Limb (tissue), 2 donors: ENCODE data around the gene RPS29.
A peak's percentile ranks its signal among the peaks of the same experiment; 100 is the strongest.

Experiments
- DNase-seq, 2 donors: peaks; one replicate each; pipeline ENCODE4 v3.0.0-alpha.2; 2016; ENCODE audit errors: extremely low spot score in 2 of 2

Gene RPS29

GRCh38 chr14:49598485-49599300 lies 12.5 kb upstream of the RPS29 start, which contains the start of gene LRR1:
TSS of gene LRR1 (plus strand) at chr14:49598940. CDS start at chr14:49599021, 81 bp downstream.
- DNase-seq: peak; percentile 89 to 95

GRCh38 chr14:49598189-49598484 lies 12.0 kb upstream of the RPS29 start:
- DNase-seq: no peak

- no peak for DNase-seq
These were observed 8.3 kb upstream of the RPS29 start for GRCh38 chr14:49594347-49595091.

- no peak for DNase-seq
These were observed 6.8 kb upstream of the RPS29 start for GRCh38 chr14:49593016-49593415.

GRCh38 chr14:49589387-49589786 lies 3.2 kb upstream of the RPS29 start:
- DNase-seq: no peak

GRCh38 chr14:49586673-49587460 lies 687 bp upstream of the RPS29 start:
- DNase-seq: peak; percentile 55 to 71

- DNase-seq: peak in 1 of 2 donors; percentile 33
These were observed 1.1 kb downstream of the RPS29 start for GRCh38 chr14:49584981-49585640.

- no peak for DNase-seq
These were observed 2.1 kb downstream of the RPS29 start for GRCh38 chr14:49584058-49584457.

- no peak for DNase-seq
These were observed 2.6 kb downstream of the RPS29 start for GRCh38 chr14:49583629-49584028.

GRCh38 chr14:49582113-49582977 lies 3.8 kb downstream of the RPS29 start:
- no peak for DNase-seq

GRCh38 chr14:49581209-49582112 lies 4.7 kb downstream of the RPS29 start:
- no peak for DNase-seq

- DNase-seq: no peak
These were observed 6.3 kb downstream of the RPS29 start for GRCh38 chr14:49579841-49580240.

- DNase-seq: no peak
These were observed 8.0 kb downstream of the RPS29 start for GRCh38 chr14:49578141-49578540.

- no peak for DNase-seq
These were observed 12.1 kb downstream of the RPS29 start for GRCh38 chr14:49574038-49574437.

- DNase-seq: no peak
These were observed 16.9 kb downstream of the RPS29 start for GRCh38 chr14:49569281-49569680.

GRCh38 chr14:49566714-49567113 lies 19.5 kb downstream of the RPS29 start:
- DNase-seq: no peak

GRCh38 chr14:49559979-49560768 lies 26.0 kb downstream of the RPS29 start:
- no peak for DNase-seq

GRCh38 chr14:49553892-49554291 lies 32.3 kb downstream of the RPS29 start:
- DNase-seq: no peak

GRCh38 chr14:49553106-49553505 lies 33.1 kb downstream of the RPS29 start:
- no peak for DNase-seq
